OCI-LY7 (cell line): Measurements from ENCODE around the gene ERMN.

Experiments
- EZH2phosphoT487 ChIP-seq: fragments of 200-600 bp; sonication (generic); IDR thresholded peaks from 2 replicates; pipeline ENCODE4 v1.6.1; 2018; ENCODE audit warnings: low read depth, borderline replicate concordance, mild to moderate bottlenecking, mixed run types, antibody characterized with exemption, low read length, moderate library complexity, mixed read lengths
- TF ChIP-seq, protein P1 (sequence below): fragments of 200-600 bp; sonication (generic); conservative IDR thresholded peaks from 2 replicates; pipeline ENCODE4 v1.5.1; 2014; ENCODE audit warnings: mild to moderate bottlenecking, antibody characterized with exemption, low read length, moderate library complexity, mixed read lengths

GRCh38 chr2:157325786-157326185 lies at the start of gene ERMN:
- TF ChIP-seq, protein P1, sequence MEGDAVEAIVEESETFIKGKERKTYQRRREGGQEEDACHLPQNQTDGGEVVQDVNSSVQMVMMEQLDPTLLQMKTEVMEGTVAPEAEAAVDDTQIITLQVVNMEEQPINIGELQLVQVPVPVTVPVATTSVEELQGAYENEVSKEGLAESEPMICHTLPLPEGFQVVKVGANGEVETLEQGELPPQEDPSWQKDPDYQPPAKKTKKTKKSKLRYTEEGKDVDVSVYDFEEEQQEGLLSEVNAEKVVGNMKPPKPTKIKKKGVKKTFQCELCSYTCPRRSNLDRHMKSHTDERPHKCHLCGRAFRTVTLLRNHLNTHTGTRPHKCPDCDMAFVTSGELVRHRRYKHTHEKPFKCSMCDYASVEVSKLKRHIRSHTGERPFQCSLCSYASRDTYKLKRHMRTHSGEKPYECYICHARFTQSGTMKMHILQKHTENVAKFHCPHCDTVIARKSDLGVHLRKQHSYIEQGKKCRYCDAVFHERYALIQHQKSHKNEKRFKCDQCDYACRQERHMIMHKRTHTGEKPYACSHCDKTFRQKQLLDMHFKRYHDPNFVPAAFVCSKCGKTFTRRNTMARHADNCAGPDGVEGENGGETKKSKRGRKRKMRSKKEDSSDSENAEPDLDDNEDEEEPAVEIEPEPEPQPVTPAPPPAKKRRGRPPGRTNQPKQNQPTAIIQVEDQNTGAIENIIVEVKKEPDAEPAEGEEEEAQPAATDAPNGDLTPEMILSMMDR: no peak
- TF ChIP-seq EZH2phosphoT487: no peak
